ENCODE measurements around the gene GCNT2. TPM values are rescaled to one million over a fixed set of nuclear protein-coding genes. Genes with fewer than 3 reads are reported as not detected.
"Not testable (repeated sequence)": the region's sequence is repeated elsewhere in the genome, so short reads cannot be mapped to it uniquely, and the experiment has no call there.

Gene GCNT2
- total RNA-seq, 1 experiment from 2014 or later, result 18.3 TPM

GRCh38 chr6:10615675-10616074 is 94.5 kb downstream of the GCNT2 start:
- Histone ChIP-seq H3K4me3 (ENCODE audit: low read length) (no peak overlapping the region), H4K20me1 (ENCODE audit: low read length) (no peaks in the 10 kb centered on the region), H3K4me1 (ENCODE audit: insufficient read depth, low read length) (peaks cover 28% of the 10 kb centered on the region), H3K79me2 (ENCODE audit: low read length) (no peaks in the 10 kb centered on the region), H3K9ac (ENCODE audit: low read length) (no peak overlapping the region), H3K4me2 (ENCODE audit: low read length) (no peak overlapping the region), H3K9me3 (ENCODE audit: low read length) (no peaks in the 10 kb centered on the region), H3F3A (ENCODE audit: low read length, unreplicated experiment) (no peaks in the 10 kb centered on the region), H3K9me2 (replicated peaks; ENCODE audit: low read length) (no peaks in the 10 kb centered on the region), H2AFZ (ENCODE audit: low read length) (no peak overlapping the region), H3K27ac (ENCODE audit: low read length) (no peak overlapping the region), H3K36me3 (ENCODE audit: low read depth, low read length) (no peaks in the 10 kb centered on the region), H3K27me3 (ENCODE audit: low read length) (no peaks in the 10 kb centered on the region)
- intact Hi-C loops (cut with micrococcal nuclease), result no loop called here
- no peak for DNase-seq
- BruUV-seq (replicated peaks), result no TSS peak
- no peak for TF ChIP-seq EZH2 (IDR thresholded peaks at IDR 0.05; ENCODE audit: low read length, unreplicated experiment)
- POLR2A ChIA-PET (ENCODE audit: unreplicated experiment), result no interaction called here
- ATAC-seq, result no peak
- CTCF ChIA-PET, result no interaction called here

GRCh38 chr6:10616266-10616665 is 95.1 kb downstream of the GCNT2 start:
- H3K27me3 ChIP-seq (ENCODE audit: low read length); H3K9ac ChIP-seq (ENCODE audit: low read length); BruUV-seq (replicated peaks); H3K4me3 ChIP-seq (ENCODE audit: low read length); POLR2A ChIA-PET (ENCODE audit: unreplicated experiment); H3F3A ChIP-seq (ENCODE audit: low read length, unreplicated experiment); ATAC-seq; H3K36me3 ChIP-seq (ENCODE audit: low read depth, low read length); H3K9me2 ChIP-seq (replicated peaks; ENCODE audit: low read length); CTCF ChIA-PET; H3K79me2 ChIP-seq (ENCODE audit: low read length); DNase-seq; H3K4me2 ChIP-seq (ENCODE audit: low read length); H3K9me3 ChIP-seq (ENCODE audit: low read length); H4K20me1 ChIP-seq (ENCODE audit: low read length); H3K27ac ChIP-seq (ENCODE audit: low read length); intact Hi-C loops (cut with micrococcal nuclease); H2AFZ ChIP-seq (ENCODE audit: low read length): not testable (repeated sequence)
- peaks cover 28% of the 10 kb centered on the region for H3K4me1 ChIP-seq (ENCODE audit: insufficient read depth, low read length)

- no peaks in the 10 kb centered on the region for H3K79me2 ChIP-seq (ENCODE audit: low read length)
- no peak overlapping the region for H3K4me3 ChIP-seq (ENCODE audit: low read length)
- no peaks in the 10 kb centered on the region for H3K9me3 ChIP-seq (ENCODE audit: low read length)
- ATAC-seq (no peak), DNase-seq (no peak)
- no peak overlapping the region for H3K9ac ChIP-seq (ENCODE audit: low read length)
- no TSS peak for BruUV-seq (replicated peaks)
- TF ChIP-seq EZH2 (IDR thresholded peaks at IDR 0.05; ENCODE audit: low read length, unreplicated experiment) (no peak), CTCF (conservative IDR thresholded peaks at IDR 0.05; ENCODE audit: low read depth, low read length) (no peak), EZH2phosphoT487 (IDR thresholded peaks at IDR 0.05; ENCODE audit: borderline replicate concordance, low read length) (no peak)
- POLR2A ChIA-PET (ENCODE audit: unreplicated experiment), result no interaction called here
- H3K27ac ChIP-seq (ENCODE audit: low read length), result no peak overlapping the region
- H3K9me2 ChIP-seq (replicated peaks; ENCODE audit: low read length), result no peaks in the 10 kb centered on the region
- H4K20me1 ChIP-seq (ENCODE audit: low read length), result no peaks in the 10 kb centered on the region
- H2AFZ ChIP-seq (ENCODE audit: low read length), result no peak overlapping the region
- CTCF ChIA-PET, result no interaction called here
- H3F3A ChIP-seq (ENCODE audit: low read length, unreplicated experiment), result no peaks in the 10 kb centered on the region
- intact Hi-C loops (cut with micrococcal nuclease), result no loop called here
- no peaks in the 10 kb centered on the region; the same call in 1 of the 2 replicates for H3K36me3 ChIP-seq (ENCODE audit: low read depth, low read length)
- no peak overlapping the region for H3K4me2 ChIP-seq (ENCODE audit: low read length)
- H3K27me3 ChIP-seq (ENCODE audit: low read length), result no peaks in the 10 kb centered on the region
- peaks cover 28% of the 10 kb centered on the region for H3K4me1 ChIP-seq (ENCODE audit: insufficient read depth, low read length)
These were observed 96.0 kb downstream of the GCNT2 start for GRCh38 chr6:10617008-10617696.

GRCh38 chr6:10618409-10618808 is 97.3 kb downstream of the GCNT2 start:
- Histone ChIP-seq H3K36me3 (ENCODE audit: low read depth, low read length) (peaks cover under 1% of the 10 kb centered on the region; the same call in 1 of the 2 replicates), H3F3A (ENCODE audit: low read length, unreplicated experiment) (no peaks in the 10 kb centered on the region), H4K20me1 (ENCODE audit: low read length) (no peaks in the 10 kb centered on the region), H3K27me3 (ENCODE audit: low read length) (no peaks in the 10 kb centered on the region), H3K9me2 (replicated peaks; ENCODE audit: low read length) (no peaks in the 10 kb centered on the region), H3K27ac (ENCODE audit: low read length) (peak overlapping the region; percentile 62), H3K4me3 (ENCODE audit: low read length) (no peak overlapping the region), H3K4me2 (ENCODE audit: low read length) (peak overlapping the region; percentile 46), H3K9ac (ENCODE audit: low read length) (no peak overlapping the region; the same call in 1 of the 2 replicates), H3K79me2 (ENCODE audit: low read length) (no peaks in the 10 kb centered on the region), H3K9me3 (ENCODE audit: low read length) (no peaks in the 10 kb centered on the region), H2AFZ (ENCODE audit: low read length) (0 out of 2 replicates have a peak overlapping the region, but pooled peaks have one; percentile 9), H3K4me1 (ENCODE audit: insufficient read depth, low read length) (peaks cover 16% of the 10 kb centered on the region)
- CTCF ChIA-PET, result no interaction called here
- no TSS peak for BruUV-seq (replicated peaks)
- DNase-seq (peak; percentile 45), ATAC-seq (peak; percentile 70)
- intact Hi-C loops (cut with micrococcal nuclease), result no loop called here
- no peak for TF ChIP-seq EZH2phosphoT487 (IDR thresholded peaks at IDR 0.05; ENCODE audit: borderline replicate concordance, low read length)
- no peak for TF ChIP-seq EZH2 (IDR thresholded peaks at IDR 0.05; ENCODE audit: low read length, unreplicated experiment)
- no peak for TF ChIP-seq CTCF (conservative IDR thresholded peaks at IDR 0.05; ENCODE audit: low read depth, low read length)
- POLR2A ChIA-PET (ENCODE audit: unreplicated experiment), result no interaction called here
